ENCODE measurements around the gene SUPT6H. TPM values are rescaled to one million over a fixed set of nuclear protein-coding genes. Genes with fewer than 3 reads are reported as not detected.

Gene SUPT6H
- total RNA-seq, 4 donors from 2014 or later = 47.2 to 86.7 (median 71.3) TPM

DNA sequence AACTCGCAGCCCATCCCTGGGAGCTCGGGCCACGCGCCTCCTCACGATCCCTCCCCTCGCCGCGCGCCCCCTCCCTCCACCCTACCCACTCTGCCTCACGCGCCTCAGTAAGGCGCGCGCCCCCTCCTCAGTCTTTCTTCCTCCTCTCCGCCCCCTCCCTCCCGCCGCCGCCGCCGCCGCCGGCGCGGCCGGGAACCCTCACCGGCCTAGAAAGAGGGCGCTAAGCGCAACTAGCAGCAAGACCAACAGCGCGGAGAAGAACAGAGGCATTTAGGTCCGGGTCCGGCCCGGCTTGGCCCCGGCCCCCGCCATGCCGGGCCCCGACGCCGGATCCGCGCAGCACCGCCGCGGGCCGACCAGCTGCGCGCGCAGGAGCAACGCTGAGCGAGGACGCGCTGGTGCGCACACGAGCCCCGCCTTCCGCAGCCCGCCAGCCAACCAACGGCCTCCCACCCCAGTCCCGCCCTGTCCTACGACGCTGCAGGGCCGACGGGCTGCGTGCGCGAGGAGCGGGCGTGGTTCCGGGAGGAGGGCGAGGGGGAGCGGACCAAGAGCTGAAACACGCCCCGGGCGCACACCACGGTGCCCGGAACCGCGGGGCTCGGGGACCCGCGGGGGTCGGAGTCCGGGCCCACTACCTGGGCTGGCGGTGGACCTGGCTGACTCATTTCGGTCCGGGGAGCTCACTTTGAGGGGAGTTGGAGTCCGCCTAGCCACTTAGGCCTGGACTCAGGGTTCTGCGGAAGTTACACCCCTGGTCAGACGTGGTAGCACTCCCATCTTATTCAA is 17.0 kb upstream of the SUPT6H start, which contains the start of gene BLTP2:
Gene BLTP2 (minus strand): TSS at position 372 of the 789 bp plus-strand sequence. CDS start 102 bp downstream, at position 270.
- intact Hi-C loops (cut with DNase I; ENCODE audit: low total_unique reads) = no loop called here
- DNase-seq (ENCODE audit: low spot score in 2 of 2) = peak; percentile 93 to 99
- no peak for TF ChIP-seq POLR2A (IDR thresholded peaks at IDR 0.05)
- TF ChIP-seq, protein P1, sequence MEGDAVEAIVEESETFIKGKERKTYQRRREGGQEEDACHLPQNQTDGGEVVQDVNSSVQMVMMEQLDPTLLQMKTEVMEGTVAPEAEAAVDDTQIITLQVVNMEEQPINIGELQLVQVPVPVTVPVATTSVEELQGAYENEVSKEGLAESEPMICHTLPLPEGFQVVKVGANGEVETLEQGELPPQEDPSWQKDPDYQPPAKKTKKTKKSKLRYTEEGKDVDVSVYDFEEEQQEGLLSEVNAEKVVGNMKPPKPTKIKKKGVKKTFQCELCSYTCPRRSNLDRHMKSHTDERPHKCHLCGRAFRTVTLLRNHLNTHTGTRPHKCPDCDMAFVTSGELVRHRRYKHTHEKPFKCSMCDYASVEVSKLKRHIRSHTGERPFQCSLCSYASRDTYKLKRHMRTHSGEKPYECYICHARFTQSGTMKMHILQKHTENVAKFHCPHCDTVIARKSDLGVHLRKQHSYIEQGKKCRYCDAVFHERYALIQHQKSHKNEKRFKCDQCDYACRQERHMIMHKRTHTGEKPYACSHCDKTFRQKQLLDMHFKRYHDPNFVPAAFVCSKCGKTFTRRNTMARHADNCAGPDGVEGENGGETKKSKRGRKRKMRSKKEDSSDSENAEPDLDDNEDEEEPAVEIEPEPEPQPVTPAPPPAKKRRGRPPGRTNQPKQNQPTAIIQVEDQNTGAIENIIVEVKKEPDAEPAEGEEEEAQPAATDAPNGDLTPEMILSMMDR (IDR thresholded peaks at IDR 0.05) = no peak
- 1% methylated on average over 37 to 53 of the region's 89 CpGs for WGBS, 2 donors
- peak within 1 kb of the TSS; percentile 99 for H3K4me3 ChIP-seq (ENCODE audit: low read depth, poor library complexity, severe bottlenecking)

DNA sequence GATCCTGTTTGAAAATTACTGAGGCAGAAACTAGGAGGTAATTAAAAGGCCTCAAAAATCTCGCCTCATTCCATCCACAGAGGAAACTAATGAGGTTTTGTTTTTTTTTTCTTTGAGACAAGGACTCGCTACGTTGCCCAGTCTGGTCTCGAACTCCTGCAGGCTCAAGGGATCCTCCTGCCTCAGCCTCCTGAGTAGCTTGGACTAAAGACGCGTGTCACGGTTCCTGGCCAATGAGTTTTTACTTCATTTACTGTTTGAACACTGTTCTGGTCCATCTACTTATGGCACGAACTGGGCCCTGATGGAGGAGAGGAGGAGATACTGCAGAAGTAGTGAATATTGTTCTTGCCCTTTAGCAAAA is 16.4 kb upstream of the SUPT6H start:
- intact Hi-C loops (cut with DNase I; ENCODE audit: low total_unique reads) = no loop called here
- TF ChIP-seq, protein P1 (IDR thresholded peaks at IDR 0.05) = no peak
- no peak for TF ChIP-seq POLR2A (IDR thresholded peaks at IDR 0.05)
- no peak for DNase-seq (ENCODE audit: low spot score in 2 of 2)
- H3K4me3 ChIP-seq (ENCODE audit: low read depth, poor library complexity, severe bottlenecking) = peak overlapping the region; percentile 32
- 14 to 15% methylated on average over 8 of the region's 8 CpGs for WGBS, 2 donors

DNA sequence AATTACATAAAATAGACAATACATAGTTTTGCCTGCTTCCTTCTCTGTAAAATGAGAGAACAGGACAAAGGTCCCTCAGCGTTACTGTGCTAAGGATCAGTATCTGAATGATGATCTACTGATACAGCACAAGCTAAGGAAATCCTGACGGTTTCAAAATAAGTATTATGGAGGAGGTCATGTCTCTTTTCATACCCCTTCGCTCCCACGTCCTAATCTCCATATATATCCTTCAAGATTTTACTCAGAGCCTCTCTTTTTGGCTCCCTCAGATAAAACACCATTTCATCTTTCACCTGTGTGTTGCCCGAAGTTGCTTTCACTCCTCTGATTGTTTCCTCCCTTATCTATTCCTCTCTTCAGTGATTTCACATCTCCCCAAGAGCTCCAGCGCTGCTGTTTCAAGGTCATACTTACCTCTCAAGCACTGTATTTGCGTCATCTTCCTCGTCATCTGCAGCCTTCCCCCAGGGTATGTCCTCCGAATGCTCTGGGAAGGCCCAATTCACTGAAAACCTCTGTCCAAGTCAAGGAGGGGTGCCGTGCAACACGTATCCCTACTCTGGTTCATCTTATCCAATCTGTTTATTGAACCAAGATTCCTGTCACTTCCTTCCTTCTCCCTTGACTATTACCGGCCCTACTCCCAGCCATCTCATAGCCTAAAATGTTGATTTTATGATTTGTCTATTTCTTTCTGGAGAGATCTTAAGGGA is 15.8 kb upstream of the SUPT6H start:
- H3K4me3 ChIP-seq (ENCODE audit: low read depth, poor library complexity, severe bottlenecking) = no peak overlapping the region

DNA sequence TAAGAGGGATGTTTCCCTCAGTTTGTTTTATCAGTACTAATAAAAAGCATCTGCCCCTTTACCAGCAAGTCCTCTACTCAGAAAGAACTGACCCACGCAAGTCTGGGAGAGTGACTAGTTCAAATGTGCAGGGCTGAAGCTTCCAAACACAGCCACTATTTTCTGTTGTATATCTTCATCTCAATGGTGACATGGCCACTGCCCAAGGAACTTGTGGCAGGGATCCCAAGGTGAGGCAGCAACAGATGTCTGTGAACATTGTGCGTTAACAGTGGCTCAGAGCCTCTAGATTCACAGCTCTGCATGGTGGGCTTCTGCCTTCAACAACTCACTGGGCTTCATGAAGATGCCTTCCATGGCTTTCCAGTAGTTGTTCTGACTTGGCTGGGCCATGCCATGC is 13.3 kb upstream of the SUPT6H start:
- 85 to 87% methylated on average over 2 of the region's 2 CpGs for WGBS, 2 donors
- no peak overlapping the region for H3K4me3 ChIP-seq (ENCODE audit: low read depth, poor library complexity, severe bottlenecking)
- intact Hi-C loops (cut with DNase I; ENCODE audit: low total_unique reads) = no loop called here

More for the DNA sequence above, 15.8 kb upstream of the SUPT6H start:
- DNase-seq (ENCODE audit: low spot score in 2 of 2) = peak in 1 of 2 donors; percentile 21
- intact Hi-C loops (cut with DNase I; ENCODE audit: low total_unique reads) = no loop called here
- TF ChIP-seq POLR2A (IDR thresholded peaks at IDR 0.05) = no peak
- TF ChIP-seq, protein P1 (IDR thresholded peaks at IDR 0.05) = no peak
- 49% methylated on average over 12 of the region's 12 CpGs for WGBS, 2 donors

DNA sequence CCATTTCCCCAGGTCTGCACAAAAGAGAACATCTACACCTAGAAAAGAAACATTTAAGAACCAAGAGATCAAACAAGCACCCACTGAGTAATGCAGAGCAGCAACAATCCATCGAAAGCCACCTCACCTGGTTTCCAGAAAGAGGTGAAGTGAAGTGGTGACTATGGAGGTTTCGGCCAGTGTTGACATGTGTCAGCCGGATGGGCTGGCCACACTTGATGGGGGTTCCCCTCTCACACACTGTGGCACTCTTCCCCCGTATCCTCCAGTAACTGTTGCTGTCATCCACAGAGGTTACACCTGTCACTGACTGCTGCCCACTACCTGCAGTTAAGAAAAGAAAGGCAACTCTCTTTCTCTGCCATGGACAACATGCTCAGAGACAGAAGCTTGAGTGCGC is 6.8 kb upstream of the SUPT6H start:
- no peak overlapping the region for H3K4me3 ChIP-seq (ENCODE audit: low read depth, poor library complexity, severe bottlenecking)
- intact Hi-C loops (cut with DNase I; ENCODE audit: low total_unique reads) = no loop called here
- no peak for TF ChIP-seq POLR2A (IDR thresholded peaks at IDR 0.05)
- TF ChIP-seq, protein P1 (IDR thresholded peaks at IDR 0.05) = no peak
- WGBS, 2 donors = 94 to 95% methylated on average over 5 of the region's 5 CpGs
- DNase-seq (ENCODE audit: low spot score in 2 of 2) = peak in 1 of 2 donors; percentile 42

More for the DNA sequence above, 13.3 kb upstream of the SUPT6H start:
- no peak for DNase-seq (ENCODE audit: low spot score in 2 of 2)
- TF ChIP-seq, protein P1 (IDR thresholded peaks at IDR 0.05) = no peak
- TF ChIP-seq POLR2A (IDR thresholded peaks at IDR 0.05) = no peak
